HUES64 (cell line): ENCODE measurements around the gene HK3.

ENCODE experiments used
- H3K27ac ChIP-seq: 2 replicates; pipeline ENCODE4 v1.7.0; 2013; ENCODE audit warnings: low read depth, low read length, inconsistent platforms
- H3K27me3 ChIP-seq: 2 replicates; pipeline ENCODE4 v1.6.1; 2013; ENCODE audit warnings: mild to moderate bottlenecking, low read length; ENCODE audit not compliant: insufficient read depth
- H3K36me3 ChIP-seq: 2 replicates; pipeline ENCODE4 v1.6.1; 2013; ENCODE audit warnings: mild to moderate bottlenecking, low read length; ENCODE audit not compliant: insufficient read depth
- H3K4me1 ChIP-seq: 2 replicates; pipeline ENCODE4 v1.6.1; 2013; ENCODE audit warnings: mild to moderate bottlenecking, low read length, moderate library complexity; ENCODE audit not compliant: insufficient read depth
- H3K4me3 ChIP-seq: 2 replicates; pipeline ENCODE4 v1.5.1; 2013; ENCODE audit warnings: mild to moderate bottlenecking, low read length, moderate library complexity
- H3K9ac ChIP-seq: 2 replicates; pipeline ENCODE4 v1.6.1; 2013; ENCODE audit warnings: mild to moderate bottlenecking, low read depth, low read length
- H3K9me3 ChIP-seq: 2 replicates; pipeline ENCODE4 v1.6.1; 2013; ENCODE audit warnings: low read depth, low read length; ENCODE audit not compliant: insufficient read depth
- WGBS: fragments of 150-250, 120-280 bp; methylation state at CpG from one replicate; pipeline ENCODE4 v1.1.7; 2013; ENCODE audit warnings: missing lambda C conversion rate; 5-methylcytosine and 5-hydroxymethylcytosine counted together

HK3 gene

GRCh38 chr5:176854164-176854563, 45.0 kb downstream of the HK3 start:
- H3K4me3 ChIP-seq = no peak overlapping the region
- H3K9ac ChIP-seq = no peak overlapping the region
- no peak overlapping the region for H3K27ac ChIP-seq
- no peaks in the 10 kb centered on the region for H3K27me3 ChIP-seq
- H3K9me3 ChIP-seq = no peaks in the 10 kb centered on the region
- no peaks in the 10 kb centered on the region for H3K4me1 ChIP-seq
- no peaks in the 10 kb centered on the region for H3K36me3 ChIP-seq
- WGBS = 87% methylated on average over 8 of the region's 8 CpGs

- WGBS = 90% methylated on average over 20 of the region's 20 CpGs
- Histone ChIP-seq H3K4me1 (no peaks in the 10 kb centered on the region), H3K9ac (no peak overlapping the region; the same call in 1 of the 2 replicates), H3K27ac (no peak overlapping the region), H3K9me3 (no peaks in the 10 kb centered on the region), H3K27me3 (no peaks in the 10 kb centered on the region), H3K4me3 (no peak overlapping the region), H3K36me3 (no peaks in the 10 kb centered on the region)
Measured at GRCh38 chr5:176853151-176853778, 45.9 kb downstream of the HK3 start.

GRCh38 chr5:176851871-176852658, 47.1 kb downstream of the HK3 start:
- no peaks in the 10 kb centered on the region for H3K4me1 ChIP-seq
- no peak overlapping the region for H3K4me3 ChIP-seq
- no peak overlapping the region for H3K27ac ChIP-seq
- H3K27me3 ChIP-seq = no peaks in the 10 kb centered on the region
- H3K9me3 ChIP-seq = no peaks in the 10 kb centered on the region
- H3K9ac ChIP-seq = no peak overlapping the region
- H3K36me3 ChIP-seq = no peaks in the 10 kb centered on the region
- 91% methylated on average over 17 of the region's 17 CpGs for WGBS

- H3K27me3 ChIP-seq = no peaks in the 10 kb centered on the region
- 92% methylated on average over 12 of the region's 12 CpGs for whole genome bisulfite sequencing
- H3K4me1 ChIP-seq = no peaks in the 10 kb centered on the region
- H3K36me3 ChIP-seq = no peaks in the 10 kb centered on the region
- H3K9me3 ChIP-seq = no peaks in the 10 kb centered on the region
- no peak overlapping the region for H3K27ac ChIP-seq
- no peak overlapping the region for H3K4me3 ChIP-seq
- H3K9ac ChIP-seq = no peak overlapping the region
Measured at GRCh38 chr5:176851380-176851779, 47.8 kb downstream of the HK3 start.

GRCh38 chr5:176850371-176851245, 48.5 kb downstream of the HK3 start:
- no peaks in the 10 kb centered on the region for H3K27me3 ChIP-seq
- WGBS = 92% methylated on average over 21 of the region's 21 CpGs
- no peak overlapping the region for H3K9ac ChIP-seq
- no peaks in the 10 kb centered on the region for H3K4me1 ChIP-seq
- no peaks in the 10 kb centered on the region for H3K36me3 ChIP-seq
- no peaks in the 10 kb centered on the region for H3K9me3 ChIP-seq
- H3K27ac ChIP-seq = no peak overlapping the region
- H3K4me3 ChIP-seq = no peak overlapping the region

GRCh38 chr5:176849611-176850227, 49.4 kb downstream of the HK3 start:
- Histone ChIP-seq H3K36me3 (no peaks in the 10 kb centered on the region), H3K9me3 (no peaks in the 10 kb centered on the region), H3K4me1 (no peaks in the 10 kb centered on the region), H3K4me3 (no peak overlapping the region), H3K27ac (no peak overlapping the region), H3K27me3 (no peaks in the 10 kb centered on the region), H3K9ac (no peak overlapping the region)
- WGBS = 89% methylated on average over 7 of the region's 7 CpGs

GRCh38 chr5:176848651-176849050, 50.5 kb downstream of the HK3 start:
- Histone ChIP-seq H3K9ac (no peak overlapping the region), H3K27me3 (no peaks in the 10 kb centered on the region), H3K27ac (no peak overlapping the region), H3K4me3 (no peak overlapping the region), H3K9me3 (no peaks in the 10 kb centered on the region), H3K4me1 (no peaks in the 10 kb centered on the region), H3K36me3 (no peaks in the 10 kb centered on the region)
- 93% methylated on average over 13 of the region's 13 CpGs for WGBS

GRCh38 chr5:176847726-176848290, 51.3 kb downstream of the HK3 start:
- no peak overlapping the region for H3K9ac ChIP-seq
- H3K27ac ChIP-seq = no peak overlapping the region
- 93% methylated on average over 12 of the region's 13 CpGs for WGBS
- no peaks in the 10 kb centered on the region for H3K27me3 ChIP-seq
- H3K4me3 ChIP-seq = no peak overlapping the region
- H3K4me1 ChIP-seq = no peaks in the 10 kb centered on the region
- H3K36me3 ChIP-seq = no peaks in the 10 kb centered on the region
- no peaks in the 10 kb centered on the region for H3K9me3 ChIP-seq

- 91% methylated on average over 18 of the region's 18 CpGs for WGBS
- Histone ChIP-seq H3K9me3 (no peaks in the 10 kb centered on the region), H3K36me3 (no peaks in the 10 kb centered on the region), H3K4me3 (no peak overlapping the region), H3K4me1 (no peaks in the 10 kb centered on the region), H3K9ac (no peak overlapping the region), H3K27ac (no peak overlapping the region), H3K27me3 (no peaks in the 10 kb centered on the region)
Measured at GRCh38 chr5:176847148-176847547, 52.0 kb downstream of the HK3 start.

- H3K27me3 ChIP-seq = no peaks in the 10 kb centered on the region
- no peak overlapping the region for H3K9ac ChIP-seq
- no peaks in the 10 kb centered on the region for H3K36me3 ChIP-seq
- H3K27ac ChIP-seq = no peak overlapping the region
- H3K4me3 ChIP-seq = no peak overlapping the region
- WGBS = 82% methylated on average over 24 of the region's 24 CpGs
- no peaks in the 10 kb centered on the region for H3K9me3 ChIP-seq
- no peaks in the 10 kb centered on the region for H3K4me1 ChIP-seq
Measured at GRCh38 chr5:176846335-176847140, 52.6 kb downstream of the HK3 start.
